Stimulated activated CD4-positive, alpha-beta T cell treated with anti-CD3 and anti-CD28 coated beads, TNF-alpha, amount 100 ng/mL, for 48 hours (primary cell): ENCODE measurements around the gene SLC17A9.

Source experiments
- DNase-seq, 3 donors: peaks; one replicate each; pipeline ENCODE4 v3.0.0-alpha.2; 2020; ENCODE audit warnings: low read depth in 3 of 3

The SLC17A9 gene

GRCh38 chr20:62982124-62983075, 29.9 kb downstream of the SLC17A9 start:
- no peak for DNase-seq

GRCh38 chr20:62983210-62983609, 30.7 kb downstream of the SLC17A9 start:
- DNase-seq: no peak

GRCh38 chr20:62984666-62985443, 32.3 kb downstream of the SLC17A9 start:
- DNase-seq: no peak

GRCh38 chr20:62985444-62985778, 32.9 kb downstream of the SLC17A9 start:
- no peak for DNase-seq

- DNase-seq: no peak
These were observed 33.8 kb downstream of the SLC17A9 start for GRCh38 chr20:62986257-62986800.

GRCh38 chr20:62987114-62987513, 34.6 kb downstream of the SLC17A9 start:
- no peak for DNase-seq

GRCh38 chr20:62989201-62989601, 36.7 kb downstream of the SLC17A9 start:
- DNase-seq: no peak

GRCh38 chr20:62990306-62990825, 37.9 kb downstream of the SLC17A9 start:
- DNase-seq: no peak

GRCh38 chr20:62991196-62991807, 38.8 kb downstream of the SLC17A9 start:
- no peak for DNase-seq

- DNase-seq: no peak
These were observed 39.4 kb downstream of the SLC17A9 start for GRCh38 chr20:62991863-62992262.

- DNase-seq: no peak
These were observed 41.5 kb downstream of the SLC17A9 start for GRCh38 chr20:62993856-62994494.

GRCh38 chr20:62994869-62995281, 42.4 kb downstream of the SLC17A9 start:
- no peak for DNase-seq

- DNase-seq: no peak
These were observed 43.0 kb downstream of the SLC17A9 start for GRCh38 chr20:62995481-62995880.

GRCh38 chr20:62995898-62996595, 43.5 kb downstream of the SLC17A9 start:
- no peak for DNase-seq

GRCh38 chr20:62996596-62996982, 44.1 kb downstream of the SLC17A9 start:
- DNase-seq: no peak

- DNase-seq: no peak
These were observed 45.0 kb downstream of the SLC17A9 start for GRCh38 chr20:62997417-62998035.

- no peak for DNase-seq
These were observed 45.9 kb downstream of the SLC17A9 start for GRCh38 chr20:62998449-62998848.

GRCh38 chr20:62999580-62999979, 47.1 kb downstream of the SLC17A9 start:
- no peak for DNase-seq

GRCh38 chr20:63000036-63000435, 47.5 kb downstream of the SLC17A9 start:
- DNase-seq: no peak

- DNase-seq: no peak
These were observed 48.4 kb downstream of the SLC17A9 start for GRCh38 chr20:63000958-63001357.
